GM12872 (cell line): ENCODE data around the gene AIF1L.

Source experiments
- TF ChIP-seq, protein P1 (sequence below): IDR thresholded peaks from 3 replicates; pipeline ENCODE4 v1.5.1; 2011; ENCODE audit warnings: low read depth, mild to moderate bottlenecking, low read length, moderate library complexity; ENCODE audit not compliant: insufficient read depth

The AIF1L gene

GRCh38 chr9:131097948-131098278 lies 1.6 kb downstream of the AIF1L start:
- TF ChIP-seq, protein P1, sequence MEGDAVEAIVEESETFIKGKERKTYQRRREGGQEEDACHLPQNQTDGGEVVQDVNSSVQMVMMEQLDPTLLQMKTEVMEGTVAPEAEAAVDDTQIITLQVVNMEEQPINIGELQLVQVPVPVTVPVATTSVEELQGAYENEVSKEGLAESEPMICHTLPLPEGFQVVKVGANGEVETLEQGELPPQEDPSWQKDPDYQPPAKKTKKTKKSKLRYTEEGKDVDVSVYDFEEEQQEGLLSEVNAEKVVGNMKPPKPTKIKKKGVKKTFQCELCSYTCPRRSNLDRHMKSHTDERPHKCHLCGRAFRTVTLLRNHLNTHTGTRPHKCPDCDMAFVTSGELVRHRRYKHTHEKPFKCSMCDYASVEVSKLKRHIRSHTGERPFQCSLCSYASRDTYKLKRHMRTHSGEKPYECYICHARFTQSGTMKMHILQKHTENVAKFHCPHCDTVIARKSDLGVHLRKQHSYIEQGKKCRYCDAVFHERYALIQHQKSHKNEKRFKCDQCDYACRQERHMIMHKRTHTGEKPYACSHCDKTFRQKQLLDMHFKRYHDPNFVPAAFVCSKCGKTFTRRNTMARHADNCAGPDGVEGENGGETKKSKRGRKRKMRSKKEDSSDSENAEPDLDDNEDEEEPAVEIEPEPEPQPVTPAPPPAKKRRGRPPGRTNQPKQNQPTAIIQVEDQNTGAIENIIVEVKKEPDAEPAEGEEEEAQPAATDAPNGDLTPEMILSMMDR, result no peak

DNA sequence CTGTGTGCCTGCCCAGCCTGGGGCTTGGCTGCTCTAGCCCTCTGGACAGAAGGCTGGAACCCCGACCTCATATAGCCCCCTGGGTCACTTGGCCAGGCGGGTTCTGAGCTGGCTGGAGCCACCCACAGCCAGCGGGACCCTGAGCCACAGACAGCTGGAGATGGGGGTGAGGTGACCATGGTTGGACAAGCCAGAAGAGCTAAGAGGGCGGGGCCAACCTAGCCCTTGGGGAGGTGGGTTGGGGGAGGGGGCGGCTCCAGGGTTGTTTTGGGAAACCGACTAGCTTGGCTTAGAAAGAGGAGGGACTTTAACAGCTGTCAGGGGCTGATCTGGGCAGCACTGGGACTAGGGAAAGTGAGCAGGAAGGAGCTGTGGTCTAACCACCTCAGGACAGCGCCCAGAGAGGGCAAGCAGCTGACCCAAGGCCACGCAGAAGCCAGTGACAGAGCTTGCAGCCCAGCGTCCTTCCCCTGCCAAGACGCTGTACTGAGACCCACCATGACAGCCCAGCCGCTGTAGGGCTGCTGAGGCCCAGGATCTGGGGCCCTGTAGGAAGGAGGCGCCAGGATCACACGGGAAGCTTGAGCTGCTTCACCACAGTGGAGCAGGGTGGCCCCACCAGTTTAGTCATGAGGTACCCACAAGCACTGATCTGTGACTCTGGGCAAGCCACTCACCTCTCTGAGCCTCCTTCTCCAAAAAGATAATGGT lies 2.2 kb downstream of the AIF1L start:
- TF ChIP-seq, protein P1, result no peak

GRCh38 chr9:131099102-131099606 lies 2.8 kb downstream of the AIF1L start:
- TF ChIP-seq, protein P1, result no peak

DNA sequence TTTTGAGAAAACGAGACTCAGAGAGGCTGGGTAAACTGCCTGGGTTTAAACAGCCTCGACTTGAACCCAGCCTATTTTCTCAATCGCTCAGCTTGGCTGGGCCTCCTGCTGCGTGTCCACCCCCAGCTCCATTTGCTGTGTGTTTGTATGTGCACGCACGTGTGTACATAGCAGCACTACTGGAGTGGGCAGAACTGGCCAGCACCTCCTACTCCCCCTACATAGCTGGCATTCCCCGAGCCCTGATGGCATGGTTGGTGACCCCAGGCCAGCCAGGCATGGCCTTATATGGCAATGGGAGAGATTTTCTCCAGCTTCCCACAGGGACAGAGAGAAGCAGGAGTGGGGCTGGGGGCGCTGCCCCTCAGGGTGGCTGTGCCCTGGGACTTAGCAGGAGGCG lies 4.1 kb downstream of the AIF1L start:
- TF ChIP-seq, protein P1, result no peak

- TF ChIP-seq, protein P1, result no peak
These were observed 5.1 kb downstream of the AIF1L start for GRCh38 chr9:131101207-131101964.

- TF ChIP-seq, protein P1, result no peak
These were observed 6.7 kb downstream of the AIF1L start for GRCh38 chr9:131103024-131103423.

GRCh38 chr9:131103535-131103934 lies 7.2 kb downstream of the AIF1L start:
- TF ChIP-seq, protein P1, result no peak
